ENCODE results near the gene SORCS2. TPM values are rescaled to one million over a fixed set of nuclear protein-coding genes. Genes with fewer than 3 reads are reported as not detected.

SORCS2 gene
- total RNA-seq, 1 donor from 2014 or later = 5.2 TPM

GRCh38 chr4:7414046-7414445 lies 221.7 kb downstream of the SORCS2 start:
- no peaks in the 10 kb centered on the region for H3K36me3 Mint-ChIP-seq
- H3K4me1 Mint-ChIP-seq = peaks cover 24% of the 10 kb centered on the region
- no peaks in the 10 kb centered on the region for H3K36me3 ChIP-seq
- H3K27me3 ChIP-seq = no peaks in the 10 kb centered on the region
- H4K20me1 ChIP-seq (ENCODE audit: low read depth) = no peaks in the 10 kb centered on the region
- no peak overlapping the region for H3K27ac ChIP-seq
- H3K27me3 Mint-ChIP-seq (ENCODE audit: insufficient read depth, low read depth) = peaks cover 12% of the 10 kb centered on the region
- H3K79me2 ChIP-seq (ENCODE audit: low read depth) = no peaks in the 10 kb centered on the region
- no peak overlapping the region for H3K4me3 ChIP-seq
- H3K4me2 ChIP-seq = no peak overlapping the region
- H2AFZ ChIP-seq (replicated peaks) = no peak overlapping the region
- H3K4me1 ChIP-seq = peaks cover 21% of the 10 kb centered on the region
- no peak for DNase-seq (ENCODE audit: low spot score)
- H3K9ac ChIP-seq = no peak overlapping the region
- H3K9me3 Mint-ChIP-seq = peaks cover 6% of the 10 kb centered on the region
- H3F3A ChIP-seq (ENCODE audit: low read depth) = no peaks in the 10 kb centered on the region
- H3K27ac Mint-ChIP-seq = no peak overlapping the region
- no peaks in the 10 kb centered on the region for H3K9me3 ChIP-seq (ENCODE audit: low read depth)
- TF ChIP-seq CTCF (IDR thresholded peaks at IDR 0.05) (no peak), EZH2 (IDR thresholded peaks at IDR 0.05) (no peak), EZH2phosphoT487 (IDR thresholded peaks at IDR 0.05) (no peak)
- no peak overlapping the region for H3K4me3 Mint-ChIP-seq

GRCh38 chr4:7414736-7415510 lies 222.6 kb downstream of the SORCS2 start:
- Mint-ChIP-seq H3K9me3 (no peaks in the 10 kb centered on the region), H3K27ac (no peak overlapping the region), H3K4me1 (peaks cover 24% of the 10 kb centered on the region), H3K27me3 (ENCODE audit: insufficient read depth, low read depth) (peaks cover 12% of the 10 kb centered on the region), H3K36me3 (no peaks in the 10 kb centered on the region), H3K4me3 (no peak overlapping the region)
- H3K4me3 ChIP-seq = no peak overlapping the region
- no peaks in the 10 kb centered on the region for H3F3A ChIP-seq (ENCODE audit: low read depth)
- H3K27me3 ChIP-seq = no peaks in the 10 kb centered on the region
- no peak overlapping the region for H2AFZ ChIP-seq (replicated peaks)
- no peaks in the 10 kb centered on the region for H3K79me2 ChIP-seq (ENCODE audit: low read depth)
- no peak overlapping the region for H3K9ac ChIP-seq
- H3K27ac ChIP-seq = no peak overlapping the region
- no peak for DNase-seq (ENCODE audit: low spot score)
- TF ChIP-seq EZH2phosphoT487 (IDR thresholded peaks at IDR 0.05) (no peak), CTCF (IDR thresholded peaks at IDR 0.05) (no peak), EZH2 (IDR thresholded peaks at IDR 0.05) (no peak)
- no peaks in the 10 kb centered on the region for H4K20me1 ChIP-seq (ENCODE audit: low read depth)
- H3K4me2 ChIP-seq = peak overlapping the region; percentile 49
- no peaks in the 10 kb centered on the region for H3K9me3 ChIP-seq (ENCODE audit: low read depth)
- peaks cover 21% of the 10 kb centered on the region for H3K4me1 ChIP-seq
- H3K36me3 ChIP-seq = no peaks in the 10 kb centered on the region

GRCh38 chr4:7415927-7416686 lies 223.8 kb downstream of the SORCS2 start:
- no peaks in the 10 kb centered on the region for H3F3A ChIP-seq (ENCODE audit: low read depth)
- H3K9me3 ChIP-seq (ENCODE audit: low read depth) = no peaks in the 10 kb centered on the region
- H3K79me2 ChIP-seq (ENCODE audit: low read depth) = no peaks in the 10 kb centered on the region
- no peak overlapping the region for H3K9ac ChIP-seq
- no peaks in the 10 kb centered on the region for H3K36me3 Mint-ChIP-seq
- H3K27ac ChIP-seq = no peak overlapping the region
- H3K36me3 ChIP-seq = no peaks in the 10 kb centered on the region
- H3K4me1 Mint-ChIP-seq = peaks cover 22% of the 10 kb centered on the region
- no peaks in the 10 kb centered on the region for H4K20me1 ChIP-seq (ENCODE audit: low read depth)
- peaks cover 15% of the 10 kb centered on the region for H3K27me3 Mint-ChIP-seq (ENCODE audit: insufficient read depth, low read depth)
- no peaks in the 10 kb centered on the region for H3K9me3 Mint-ChIP-seq
- H2AFZ ChIP-seq (replicated peaks) = no peak overlapping the region
- H3K27ac Mint-ChIP-seq = no peak overlapping the region
- H3K4me2 ChIP-seq = no peak overlapping the region
- no peaks in the 10 kb centered on the region for H3K27me3 ChIP-seq
- peaks cover 21% of the 10 kb centered on the region for H3K4me1 ChIP-seq
- TF ChIP-seq EZH2 (IDR thresholded peaks at IDR 0.05) (no peak), CTCF (IDR thresholded peaks at IDR 0.05) (no peak), EZH2phosphoT487 (IDR thresholded peaks at IDR 0.05) (no peak)
- H3K4me3 ChIP-seq = no peak overlapping the region
- H3K4me3 Mint-ChIP-seq = peak overlapping the region; percentile 54
- DNase-seq (ENCODE audit: low spot score) = no peak

Measured in neural progenitor cell (in vitro differentiated cells).